OCI-LY1 (cell line): ENCODE measurements around the gene ATP8B1.

Source experiments
- H2AFZ ChIP-seq: fragments of 200-600 bp; sonication (generic), shearing (Covaris generic); 2 replicates; pipeline ENCODE4 v1.6.0; 2014; ENCODE audit warnings: antibody characterized with exemption, mild to moderate bottlenecking, low read length
- H3F3A ChIP-seq: fragments of 200-600 bp; sonication (generic), shearing (Covaris generic); 2 replicates; pipeline ENCODE4 v1.6.0; 2014; ENCODE audit warnings: mild to moderate bottlenecking, antibody characterized with exemption, low read length, moderate library complexity; ENCODE audit not compliant: insufficient read depth
- H3K27ac ChIP-seq: fragments of 200-600 bp; sonication (generic); 2 replicates; pipeline ENCODE4 v1.5.1; 2014; ENCODE audit warnings: low read length, mixed run types, mild to moderate bottlenecking, low read depth; ENCODE audit not compliant: poor library complexity, severe bottlenecking
- H3K27me3 ChIP-seq: fragments of 200-600 bp; sonication (generic); 2 replicates; pipeline ENCODE4 v1.6.0; 2014; ENCODE audit warnings: antibody characterized with exemption, mild to moderate bottlenecking, low read length, moderate library complexity; ENCODE audit not compliant: insufficient read depth
- H3K36me3 ChIP-seq: fragments of 200-600 bp; sonication (generic); 2 replicates; pipeline ENCODE4 v1.6.1; 2014; ENCODE audit warnings: mild to moderate bottlenecking, antibody characterized with exemption, low read length, moderate library complexity, mixed read lengths; ENCODE audit not compliant: insufficient read depth
- H3K4me1 ChIP-seq: fragments of 200-600 bp; sonication (generic); 2 replicates; pipeline ENCODE4 v1.5.1; 2014; ENCODE audit warnings: mild to moderate bottlenecking, low read length, moderate library complexity; ENCODE audit not compliant: insufficient read depth, severe bottlenecking
- H3K4me2 ChIP-seq: fragments of 200-600 bp; sonication (generic), shearing (Covaris generic); 2 replicates; pipeline ENCODE4 v1.6.1; 2014; ENCODE audit warnings: low read length
- H3K4me3 ChIP-seq: fragments of 200-600 bp; sonication (generic); 2 replicates; pipeline ENCODE4 v1.5.1; 2014; ENCODE audit warnings: low read length, low read depth, mild to moderate bottlenecking, mixed read lengths; ENCODE audit not compliant: poor library complexity, severe bottlenecking
- H3K79me2 ChIP-seq: fragments of 200-600 bp; shearing (Covaris generic); 2 replicates; pipeline ENCODE4 v1.6.1; 2016; ENCODE audit warnings: mixed run types, low read length, mixed read lengths; ENCODE audit not compliant: insufficient read depth
- H3K9ac ChIP-seq: fragments of 200-600 bp; sonication (generic), shearing (Covaris generic); 2 replicates; pipeline ENCODE4 v1.6.1; 2014; ENCODE audit warnings: mild to moderate bottlenecking, low read length, mixed read lengths
- H3K9me2 ChIP-seq: fragments of 200-600 bp; sonication (generic), shearing (Covaris generic); 2 replicates; pipeline ENCODE4 v1.6.1; 2014; ENCODE audit warnings: low read depth, mild to moderate bottlenecking, low read length, mixed read lengths
- H3K9me3 ChIP-seq: fragments of 200-600 bp; shearing (Covaris generic); 2 replicates; pipeline ENCODE4 v1.6.1; 2014; ENCODE audit warnings: low read length, mixed read lengths
- H4K20me1 ChIP-seq: fragments of 200-600 bp; sonication (generic), shearing (Covaris generic); 2 replicates; pipeline ENCODE4 v1.6.0; 2016; ENCODE audit warnings: mild to moderate bottlenecking, low read length; ENCODE audit not compliant: insufficient read depth
- CTCF ChIP-seq: fragments of 200-600 bp; sonication (generic), shearing (Covaris generic); IDR thresholded peaks from 2 replicates; pipeline ENCODE4 v1.5.1; 2017; ENCODE audit warnings: mild to moderate bottlenecking, antibody characterized with exemption, low read length, moderate library complexity, mixed read lengths
- EZH2 ChIP-seq: fragments of 200-600 bp; sonication (generic), shearing (Covaris generic); IDR thresholded peaks from 2 replicates; pipeline ENCODE4 v1.8.0; 2017; ENCODE audit warnings: borderline replicate concordance, mixed run types, mild to moderate bottlenecking, antibody characterized with exemption, low read length, moderate library complexity, mixed read lengths

Gene ATP8B1

DNA sequence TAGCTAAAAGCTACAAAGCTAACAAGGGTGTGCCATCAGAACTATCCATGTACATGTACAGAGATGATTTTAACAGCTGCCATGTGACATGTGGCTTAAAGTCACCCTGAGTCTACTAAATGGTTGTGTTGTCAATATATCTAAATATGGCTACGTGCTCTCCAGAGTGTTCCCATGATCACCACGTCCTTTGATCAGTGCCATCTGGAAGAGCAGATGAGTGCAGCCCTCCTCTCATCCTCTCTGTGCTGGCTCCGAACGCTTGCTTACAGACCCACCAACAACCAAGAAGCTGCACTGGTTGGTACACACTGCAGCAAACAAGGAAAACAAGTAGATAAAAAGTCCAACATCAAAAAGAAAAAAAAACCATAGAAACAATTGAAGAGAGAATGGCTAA, 92.9 kb downstream of the ATP8B1 start:
- H2AFZ ChIP-seq: no peak overlapping the region
- H3K27ac ChIP-seq: no peak overlapping the region
- no peaks in the 10 kb centered on the region for H3K27me3 ChIP-seq
- TF ChIP-seq EZH2 (no peak), CTCF (no peak)
- no peaks in the 10 kb centered on the region for H4K20me1 ChIP-seq
- no peaks in the 10 kb centered on the region for H3K9me2 ChIP-seq
- no peak overlapping the region for H3K4me3 ChIP-seq
- no peaks in the 10 kb centered on the region for H3K4me1 ChIP-seq
- no peak overlapping the region for H3K9ac ChIP-seq
- no peaks in the 10 kb centered on the region for H3F3A ChIP-seq
- H3K79me2 ChIP-seq: no peaks in the 10 kb centered on the region
- no peaks in the 10 kb centered on the region for H3K9me3 ChIP-seq
- H3K4me2 ChIP-seq: no peak overlapping the region
- H3K36me3 ChIP-seq: no peaks in the 10 kb centered on the region

DNA sequence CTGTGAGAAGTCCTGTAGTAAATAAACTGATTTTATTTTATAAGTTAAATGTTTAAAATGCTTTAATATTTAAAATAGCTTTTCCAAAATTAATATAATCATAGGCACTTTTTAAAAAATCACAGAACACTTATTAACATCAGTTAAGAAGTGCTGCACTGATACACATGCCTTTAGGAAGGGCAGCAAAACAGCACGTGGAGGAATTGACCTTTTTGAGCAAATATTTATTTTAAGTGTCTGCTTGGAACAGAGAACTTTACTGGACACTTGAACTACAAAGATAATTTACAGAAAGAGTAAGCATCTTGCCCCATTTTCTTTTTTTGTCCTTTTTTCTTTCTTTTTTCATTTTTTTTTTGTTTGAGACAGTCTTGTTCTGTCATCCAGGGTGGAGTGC, 93.8 kb downstream of the ATP8B1 start:
- Histone ChIP-seq H3K27ac (no peak overlapping the region), H3K9me3 (no peaks in the 10 kb centered on the region)

DNA sequence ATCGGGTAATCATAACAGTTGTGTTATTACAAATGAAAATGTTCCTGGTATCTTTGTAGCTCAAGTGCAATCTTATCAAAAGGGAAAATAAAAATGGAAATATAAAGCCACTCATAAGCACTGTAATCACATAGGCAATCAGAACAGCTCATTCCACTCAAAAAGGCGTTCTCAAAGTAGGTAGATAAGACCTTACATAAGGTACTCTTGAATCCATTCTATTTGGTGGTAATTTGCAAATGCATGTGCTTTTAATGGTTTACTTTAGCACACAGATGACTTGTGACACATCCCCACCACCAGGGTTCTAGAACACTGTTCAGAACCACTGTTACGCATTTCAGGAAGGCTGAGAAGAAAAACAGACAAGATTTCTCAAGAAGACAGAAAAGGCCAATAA, 94.8 kb downstream of the ATP8B1 start:
- H3K9ac ChIP-seq: no peak overlapping the region
- no peak for TF ChIP-seq CTCF
- no peak for TF ChIP-seq EZH2
- no peaks in the 10 kb centered on the region for H3K27me3 ChIP-seq
- H3K4me3 ChIP-seq: no peak overlapping the region
- no peaks in the 10 kb centered on the region for H3K36me3 ChIP-seq
- no peaks in the 10 kb centered on the region for H3F3A ChIP-seq
- no peaks in the 10 kb centered on the region for H3K4me1 ChIP-seq
- H4K20me1 ChIP-seq: no peaks in the 10 kb centered on the region
- no peak overlapping the region for H3K4me2 ChIP-seq
- H3K9me2 ChIP-seq: no peaks in the 10 kb centered on the region
- no peak overlapping the region for H3K27ac ChIP-seq
- H3K9me3 ChIP-seq: no peaks in the 10 kb centered on the region
- H3K79me2 ChIP-seq: no peaks in the 10 kb centered on the region
- H2AFZ ChIP-seq: no peak overlapping the region

More for the DNA sequence above, 93.8 kb downstream of the ATP8B1 start:
- Histone ChIP-seq H3K9me2 (no peaks in the 10 kb centered on the region), H3K9ac (no peak overlapping the region), H3F3A (no peaks in the 10 kb centered on the region), H3K4me1 (no peaks in the 10 kb centered on the region), H3K4me3 (no peak overlapping the region), H3K79me2 (no peaks in the 10 kb centered on the region), H3K4me2 (no peak overlapping the region), H2AFZ (no peak overlapping the region), H3K27me3 (no peaks in the 10 kb centered on the region), H3K36me3 (no peaks in the 10 kb centered on the region), H4K20me1 (no peaks in the 10 kb centered on the region)
- TF ChIP-seq EZH2: no peak
- no peak for TF ChIP-seq CTCF
